ENCODE results near the gene ERI3.

ERI3 gene

GRCh38 chr1:44272992-44273391, 82.1 kb downstream of the ERI3 start:
- TF ChIP-seq, protein P1, sequence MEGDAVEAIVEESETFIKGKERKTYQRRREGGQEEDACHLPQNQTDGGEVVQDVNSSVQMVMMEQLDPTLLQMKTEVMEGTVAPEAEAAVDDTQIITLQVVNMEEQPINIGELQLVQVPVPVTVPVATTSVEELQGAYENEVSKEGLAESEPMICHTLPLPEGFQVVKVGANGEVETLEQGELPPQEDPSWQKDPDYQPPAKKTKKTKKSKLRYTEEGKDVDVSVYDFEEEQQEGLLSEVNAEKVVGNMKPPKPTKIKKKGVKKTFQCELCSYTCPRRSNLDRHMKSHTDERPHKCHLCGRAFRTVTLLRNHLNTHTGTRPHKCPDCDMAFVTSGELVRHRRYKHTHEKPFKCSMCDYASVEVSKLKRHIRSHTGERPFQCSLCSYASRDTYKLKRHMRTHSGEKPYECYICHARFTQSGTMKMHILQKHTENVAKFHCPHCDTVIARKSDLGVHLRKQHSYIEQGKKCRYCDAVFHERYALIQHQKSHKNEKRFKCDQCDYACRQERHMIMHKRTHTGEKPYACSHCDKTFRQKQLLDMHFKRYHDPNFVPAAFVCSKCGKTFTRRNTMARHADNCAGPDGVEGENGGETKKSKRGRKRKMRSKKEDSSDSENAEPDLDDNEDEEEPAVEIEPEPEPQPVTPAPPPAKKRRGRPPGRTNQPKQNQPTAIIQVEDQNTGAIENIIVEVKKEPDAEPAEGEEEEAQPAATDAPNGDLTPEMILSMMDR (IDR thresholded peaks at IDR 0.05; ENCODE audit: unreplicated experiment in 3 of 3), result no peak
- Mint-ChIP-seq H3K9me3 (no peaks in the 10 kb centered on the region), H3K4me1 (peaks cover 22% of the 10 kb centered on the region), H3K4me3 (no peak overlapping the region), H3K27me3 (ENCODE audit: low read depth) (no peaks in the 10 kb centered on the region), H3K27ac (no peak overlapping the region), H3K36me3 (ENCODE audit: low read depth) (peaks cover 16% of the 10 kb centered on the region)

GRCh38 chr1:44271646-44272045, 83.4 kb downstream of the ERI3 start:
- H3K4me3 Mint-ChIP-seq, result no peak overlapping the region
- H3K4me1 Mint-ChIP-seq, result peaks cover 22% of the 10 kb centered on the region
- no peaks in the 10 kb centered on the region for H3K9me3 Mint-ChIP-seq
- peaks cover 19% of the 10 kb centered on the region for H3K36me3 Mint-ChIP-seq (ENCODE audit: low read depth)
- TF ChIP-seq, protein P1 (IDR thresholded peaks at IDR 0.05; ENCODE audit: unreplicated experiment in 3 of 3), result no peak
- no peaks in the 10 kb centered on the region for H3K27me3 Mint-ChIP-seq (ENCODE audit: low read depth)
- no peak overlapping the region for H3K27ac Mint-ChIP-seq

DNA sequence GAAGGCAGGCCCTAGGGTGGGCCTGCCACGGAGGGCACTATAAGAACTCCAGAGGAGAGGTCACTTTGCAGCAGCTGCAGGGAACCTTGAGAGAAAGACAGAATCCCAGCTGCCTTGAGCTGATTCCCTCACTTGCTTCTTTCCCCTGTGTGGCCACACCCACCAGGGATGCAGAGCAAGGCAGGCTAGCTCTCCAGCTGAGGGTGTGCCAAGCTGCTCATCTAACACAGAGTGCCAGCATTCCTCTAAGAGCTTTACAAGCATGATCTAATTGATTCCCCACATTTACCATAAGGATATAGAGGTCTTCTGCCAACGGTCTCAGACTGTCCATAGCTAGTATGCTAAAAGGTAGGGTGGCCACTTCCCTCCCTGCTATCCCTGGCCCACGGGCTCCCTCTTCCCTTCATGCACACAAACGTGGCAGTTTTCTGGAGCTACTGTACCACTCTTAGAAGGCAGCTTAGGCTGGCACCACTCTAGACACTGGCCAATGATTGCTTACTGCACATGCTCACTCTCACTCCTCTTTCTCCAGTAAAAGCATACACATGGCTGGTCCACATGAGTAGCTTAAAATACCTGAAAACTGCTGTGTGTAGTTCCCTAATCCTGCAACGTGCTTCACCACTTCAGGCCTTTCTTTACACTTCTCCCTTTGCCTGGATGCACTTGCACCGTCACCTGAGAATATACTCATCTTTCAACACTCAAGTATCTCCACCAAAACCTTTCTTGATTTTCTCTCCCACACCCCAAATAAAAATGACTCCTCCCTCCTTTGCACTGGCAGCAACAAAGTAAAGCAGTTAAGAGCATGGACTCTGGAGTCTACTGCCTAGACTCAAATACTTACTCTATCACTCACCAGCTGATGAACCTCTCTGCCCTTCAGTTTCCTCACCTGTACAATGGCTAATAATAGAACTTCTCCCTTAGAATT, 84.1 kb downstream of the ERI3 start:
- Mint-ChIP-seq H3K27me3 (ENCODE audit: low read depth) (no peaks in the 10 kb centered on the region), H3K4me3 (no peak overlapping the region), H3K36me3 (ENCODE audit: low read depth) (peaks cover 19% of the 10 kb centered on the region), H3K9me3 (no peaks in the 10 kb centered on the region), H3K27ac (no peak overlapping the region), H3K4me1 (peaks cover 22% of the 10 kb centered on the region)
- TF ChIP-seq, protein P1 (IDR thresholded peaks at IDR 0.05; ENCODE audit: unreplicated experiment in 3 of 3), result no peak

- Mint-ChIP-seq H3K27me3 (ENCODE audit: low read depth) (no peaks in the 10 kb centered on the region), H3K4me1 (no peaks in the 10 kb centered on the region), H3K36me3 (ENCODE audit: low read depth) (peaks cover 20% of the 10 kb centered on the region), H3K9me3 (no peaks in the 10 kb centered on the region), H3K27ac (no peak overlapping the region), H3K4me3 (no peak overlapping the region)
- TF ChIP-seq, protein P1 (IDR thresholded peaks at IDR 0.05; ENCODE audit: unreplicated experiment in 3 of 3), result no peak
Measured at GRCh38 chr1:44268054-44268453, 87.0 kb downstream of the ERI3 start.

DNA sequence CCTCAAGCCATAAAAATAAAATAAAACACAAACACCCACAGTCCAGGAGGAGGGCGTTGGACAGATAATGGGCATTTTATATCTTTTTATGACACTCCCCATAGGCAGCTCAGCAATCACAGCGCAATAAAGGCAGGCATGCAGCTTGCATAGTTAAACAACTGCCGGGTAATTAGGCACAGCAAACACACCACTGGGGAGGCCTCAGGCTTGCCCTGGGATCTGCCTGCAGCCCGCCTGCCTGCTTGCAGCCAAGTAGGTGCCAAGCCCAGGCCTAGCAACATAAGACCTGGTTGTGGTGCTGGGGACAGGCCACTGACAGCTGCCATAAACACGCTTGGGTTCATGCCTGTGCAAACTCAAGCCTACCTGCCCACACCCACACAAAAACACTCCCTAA, 87.6 kb downstream of the ERI3 start:
- TF ChIP-seq, protein P1 (IDR thresholded peaks at IDR 0.05; ENCODE audit: unreplicated experiment in 3 of 3), result no peak
- H3K36me3 Mint-ChIP-seq (ENCODE audit: low read depth), result peaks cover 24% of the 10 kb centered on the region
- no peak overlapping the region for H3K4me3 Mint-ChIP-seq
- H3K4me1 Mint-ChIP-seq, result no peaks in the 10 kb centered on the region
- H3K27me3 Mint-ChIP-seq (ENCODE audit: low read depth), result no peaks in the 10 kb centered on the region
- H3K27ac Mint-ChIP-seq, result no peak overlapping the region
- H3K9me3 Mint-ChIP-seq, result no peaks in the 10 kb centered on the region

Measured in nephron (organoid).